T1000 (cell line): ENCODE results near the gene ARID1B.

Source experiments
- DNase-seq: peaks from one replicate; lab custom pipeline; 2025; ENCODE audit warnings: mixed read lengths; lab: John Stamatoyannopoulos, UW

The ARID1B gene

GRCh38 chr6:156791320-156791850 lies 14.2 kb downstream of the ARID1B start:
- DNase-seq: no peak

GRCh38 chr6:156793200-156793599 lies 16.0 kb downstream of the ARID1B start:
- no peak for DNase-seq

GRCh38 chr6:156794546-156795354 lies 17.6 kb downstream of the ARID1B start:
- no peak for DNase-seq

- no peak for DNase-seq
Measured at GRCh38 chr6:156795825-156796224, 18.6 kb downstream of the ARID1B start.

- DNase-seq: no peak
Measured at GRCh38 chr6:156796627-156797026, 19.4 kb downstream of the ARID1B start.

- DNase-seq: no peak
Measured at GRCh38 chr6:156797901-156798735, 20.9 kb downstream of the ARID1B start.

- DNase-seq: no peak
Measured at GRCh38 chr6:156801712-156802111, 24.5 kb downstream of the ARID1B start.

- no peak for DNase-seq
Measured at GRCh38 chr6:156803353-156803752, 26.2 kb downstream of the ARID1B start.

- no peak for DNase-seq
Measured at GRCh38 chr6:156804402-156804801, 27.2 kb downstream of the ARID1B start.

GRCh38 chr6:156806155-156806554 lies 29.0 kb downstream of the ARID1B start:
- no peak for DNase-seq

- DNase-seq: no peak
Measured at GRCh38 chr6:156807028-156807427, 29.9 kb downstream of the ARID1B start.

- no peak for DNase-seq
Measured at GRCh38 chr6:156807795-156808194, 30.6 kb downstream of the ARID1B start.

- no peak for DNase-seq
Measured at GRCh38 chr6:156808287-156808686, 31.1 kb downstream of the ARID1B start.

- no peak for DNase-seq
Measured at GRCh38 chr6:156809034-156809433, 31.9 kb downstream of the ARID1B start.

- no peak for DNase-seq
Measured at GRCh38 chr6:156809446-156810178, 32.4 kb downstream of the ARID1B start.

GRCh38 chr6:156814036-156814581 lies 36.9 kb downstream of the ARID1B start:
- no peak for DNase-seq

GRCh38 chr6:156816505-156816904 lies 39.3 kb downstream of the ARID1B start:
- no peak for DNase-seq

GRCh38 chr6:156820089-156820798 lies 43.1 kb downstream of the ARID1B start:
- DNase-seq: no peak

- DNase-seq: no peak
Measured at GRCh38 chr6:156821707-156822106, 44.5 kb downstream of the ARID1B start.

GRCh38 chr6:156822747-156823206 lies 45.6 kb downstream of the ARID1B start:
- no peak for DNase-seq

GRCh38 chr6:156824142-156824541 lies 47.0 kb downstream of the ARID1B start:
- no peak for DNase-seq
